Activated T-cell treated with anti-CD3 and anti-CD28 coated beads, Interleukin-2, amount 50 U/mL, for 4 hours (primary cell): ENCODE measurements around the gene LMF1. TPM values are rescaled to one million over a fixed set of nuclear protein-coding genes. Genes with fewer than 3 reads are reported as not detected.
"Not testable (repeated sequence)": the region's sequence is repeated elsewhere in the genome, so short reads cannot be mapped to it uniquely, and the experiment has no call there.

Experiments
- ATAC-seq, 2 donors: fragments of 200-7000 bp; cut with Tn5 transposase; one replicate each; pipeline ENCODE4 v1.10.0; 2021
- DNase-seq: peaks from one replicate; pipeline ENCODE4 v3.0.0-alpha.2; 2020
- H3K27me3 Mint-ChIP-seq: one replicate; pipeline ENCODE4 v1.8.0; 2021; ENCODE audit warnings: low read depth, mixed read lengths
- H3K36me3 Mint-ChIP-seq: one replicate; pipeline ENCODE4 v1.8.0; 2022; ENCODE audit warnings: mixed read lengths; ENCODE audit not compliant: insufficient read depth
- H3K4me1 Mint-ChIP-seq: one replicate; pipeline ENCODE4 v1.8.0; 2021; ENCODE audit warnings: low read depth, mixed read lengths
- H3K4me3 Mint-ChIP-seq: one replicate; pipeline ENCODE4 v1.8.0; 2021; ENCODE audit warnings: mild to moderate bottlenecking, moderate library complexity, mixed read lengths
- H3K9me3 Mint-ChIP-seq: one replicate; pipeline ENCODE4 v1.8.0; 2021; ENCODE audit warnings: mixed read lengths
- total RNA-seq, 3 donors: library from RNA; stranded (reverse); gene quantifications; one replicate each; pipeline ENCODE4 v1.2.1, GENCODE V29; 2021

LMF1 gene
- total RNA-seq, 3 donors from 2014 or later = 7.7 to 9.9 (median 9.3) TPM

GRCh38 chr16:888901-889570 lies 81.7 kb downstream of the LMF1 start:
- Mint-ChIP-seq H3K9me3 (no peaks in the 10 kb centered on the region), H3K36me3 (peaks cover 2% of the 10 kb centered on the region), H3K4me3 (no peak overlapping the region), H3K27me3 (no peaks in the 10 kb centered on the region), H3K4me1 (no peaks in the 10 kb centered on the region)
- no peak for DNase-seq
- ATAC-seq = no peak

GRCh38 chr16:888456-888855 lies 82.3 kb downstream of the LMF1 start:
- H3K36me3 Mint-ChIP-seq, DNase-seq, ATAC-seq, H3K4me1 Mint-ChIP-seq, H3K9me3 Mint-ChIP-seq, H3K4me3 Mint-ChIP-seq, H3K27me3 Mint-ChIP-seq: not testable (repeated sequence)

GRCh38 chr16:887846-888245 lies 82.9 kb downstream of the LMF1 start:
- no peaks in the 10 kb centered on the region for H3K4me1 Mint-ChIP-seq
- ATAC-seq (no peak), DNase-seq (no peak)
- peaks cover 2% of the 10 kb centered on the region for H3K36me3 Mint-ChIP-seq
- H3K4me3 Mint-ChIP-seq = no peak overlapping the region
- no peaks in the 10 kb centered on the region for H3K9me3 Mint-ChIP-seq
- H3K27me3 Mint-ChIP-seq = no peaks in the 10 kb centered on the region

- H3K27me3 Mint-ChIP-seq = no peaks in the 10 kb centered on the region
Observed at GRCh38 chr16:886802-887731, 83.7 kb downstream of the LMF1 start.

GRCh38 chr16:886084-886543 lies 84.7 kb downstream of the LMF1 start:
- Mint-ChIP-seq H3K4me3 (no peak overlapping the region), H3K27me3 (no peaks in the 10 kb centered on the region), H3K9me3 (no peaks in the 10 kb centered on the region), H3K4me1 (no peaks in the 10 kb centered on the region), H3K36me3 (peaks cover 6% of the 10 kb centered on the region)
- DNase-seq (no peak), ATAC-seq (no peak)

More at GRCh38 chr16:886802-887731, 83.7 kb downstream of the LMF1 start:
- Mint-ChIP-seq H3K9me3 (no peaks in the 10 kb centered on the region), H3K4me1 (no peaks in the 10 kb centered on the region), H3K4me3 (no peak overlapping the region), H3K36me3 (peaks cover 2% of the 10 kb centered on the region)
- no peak for DNase-seq
- ATAC-seq = no peak

- no peaks in the 10 kb centered on the region for H3K9me3 Mint-ChIP-seq
- H3K36me3 Mint-ChIP-seq = peaks cover 6% of the 10 kb centered on the region
- no peaks in the 10 kb centered on the region for H3K4me1 Mint-ChIP-seq
- ATAC-seq (no peak), DNase-seq (no peak)
- no peaks in the 10 kb centered on the region for H3K27me3 Mint-ChIP-seq
- no peak overlapping the region for H3K4me3 Mint-ChIP-seq
Observed at GRCh38 chr16:885391-885790, 85.4 kb downstream of the LMF1 start.

- H3K4me1 Mint-ChIP-seq = no peaks in the 10 kb centered on the region
- DNase-seq (no peak), ATAC-seq (no peak)
- H3K27me3 Mint-ChIP-seq = no peaks in the 10 kb centered on the region
- no peak overlapping the region for H3K4me3 Mint-ChIP-seq
- H3K36me3 Mint-ChIP-seq = peaks cover 6% of the 10 kb centered on the region
- H3K9me3 Mint-ChIP-seq = no peaks in the 10 kb centered on the region
Observed at GRCh38 chr16:884232-884631, 86.6 kb downstream of the LMF1 start.

- H3K4me1 Mint-ChIP-seq = no peaks in the 10 kb centered on the region
- no peak for ATAC-seq
Observed at GRCh38 chr16:883781-884180, 87.0 kb downstream of the LMF1 start.

GRCh38 chr16:883340-883739 lies 87.4 kb downstream of the LMF1 start:
- peak in 1 of 2 donors; percentile 52 for ATAC-seq
- DNase-seq = no peak
- Mint-ChIP-seq H3K36me3 (peaks cover 5% of the 10 kb centered on the region), H3K4me3 (no peak overlapping the region), H3K27me3 (no peaks in the 10 kb centered on the region), H3K9me3 (no peaks in the 10 kb centered on the region), H3K4me1 (no peaks in the 10 kb centered on the region)

More at GRCh38 chr16:883781-884180, 87.0 kb downstream of the LMF1 start:
- no peaks in the 10 kb centered on the region for H3K27me3 Mint-ChIP-seq
- H3K4me3 Mint-ChIP-seq = no peak overlapping the region
- H3K9me3 Mint-ChIP-seq = no peaks in the 10 kb centered on the region
- DNase-seq = no peak
- peaks cover 5% of the 10 kb centered on the region for H3K36me3 Mint-ChIP-seq

- not testable (repeated sequence) for H3K36me3 Mint-ChIP-seq, ATAC-seq, H3K27me3 Mint-ChIP-seq, DNase-seq, H3K9me3 Mint-ChIP-seq, H3K4me1 Mint-ChIP-seq, H3K4me3 Mint-ChIP-seq
Observed at GRCh38 chr16:882671-883070, 88.1 kb downstream of the LMF1 start.

GRCh38 chr16:882256-882655 lies 88.5 kb downstream of the LMF1 start:
- no peak overlapping the region for H3K4me3 Mint-ChIP-seq
- no peak for DNase-seq
- peaks cover 6% of the 10 kb centered on the region for H3K36me3 Mint-ChIP-seq
- no peak for ATAC-seq
- no peaks in the 10 kb centered on the region for H3K27me3 Mint-ChIP-seq
- H3K4me1 Mint-ChIP-seq = no peaks in the 10 kb centered on the region
- H3K9me3 Mint-ChIP-seq = no peaks in the 10 kb centered on the region

- ATAC-seq = no peak
- Mint-ChIP-seq H3K4me1 (no peaks in the 10 kb centered on the region), H3K4me3 (no peak overlapping the region), H3K9me3 (no peaks in the 10 kb centered on the region), H3K36me3 (peaks cover 10% of the 10 kb centered on the region), H3K27me3 (no peaks in the 10 kb centered on the region)
- DNase-seq = no peak
Observed at GRCh38 chr16:881219-882097, 89.3 kb downstream of the LMF1 start.

- ATAC-seq (no peak), DNase-seq (no peak)
- Mint-ChIP-seq H3K36me3 (peaks cover 11% of the 10 kb centered on the region), H3K9me3 (no peaks in the 10 kb centered on the region), H3K4me3 (no peak overlapping the region), H3K27me3 (no peaks in the 10 kb centered on the region), H3K4me1 (no peaks in the 10 kb centered on the region)
Observed at GRCh38 chr16:880471-881171, 90.2 kb downstream of the LMF1 start.
